GM20000 (cell line): Measurements from ENCODE around the gene LILRA2.
A peak's percentile ranks its signal among the peaks of the same experiment; 100 is the strongest.

Source experiments
- DNase-seq: peaks from one replicate; pipeline ENCODE4 v3.0.0; 2012; ENCODE audit warnings: low spot score
- TF ChIP-seq, protein P1 (sequence below): IDR thresholded peaks from 2 replicates; pipeline ENCODE4 v1.5.1; 2012; ENCODE audit warnings: mild to moderate bottlenecking, control low read depth; ENCODE audit errors: extremely low read depth, missing control alignments

Gene LILRA2

DNA sequence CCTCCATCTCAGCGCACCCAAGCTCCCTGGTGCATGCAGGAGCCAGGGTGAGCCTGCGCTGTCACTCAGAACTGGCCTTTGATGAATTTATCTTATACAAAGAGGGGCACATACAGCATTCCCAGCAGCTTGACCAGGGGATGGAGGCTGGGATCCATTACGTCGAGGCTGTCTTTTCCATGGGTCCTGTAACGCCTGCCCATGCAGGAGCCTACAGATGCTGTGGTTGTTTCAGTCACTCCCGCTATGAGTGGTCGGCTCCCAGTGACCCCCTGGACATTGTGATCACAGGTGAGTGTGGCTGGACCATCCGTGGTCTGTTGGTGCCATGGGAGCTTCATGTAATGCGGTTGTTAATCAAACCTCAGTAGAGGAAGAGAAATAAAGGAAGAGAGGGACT lies 38.0 kb upstream of the LILRA2 start:
- TF ChIP-seq, protein P1, sequence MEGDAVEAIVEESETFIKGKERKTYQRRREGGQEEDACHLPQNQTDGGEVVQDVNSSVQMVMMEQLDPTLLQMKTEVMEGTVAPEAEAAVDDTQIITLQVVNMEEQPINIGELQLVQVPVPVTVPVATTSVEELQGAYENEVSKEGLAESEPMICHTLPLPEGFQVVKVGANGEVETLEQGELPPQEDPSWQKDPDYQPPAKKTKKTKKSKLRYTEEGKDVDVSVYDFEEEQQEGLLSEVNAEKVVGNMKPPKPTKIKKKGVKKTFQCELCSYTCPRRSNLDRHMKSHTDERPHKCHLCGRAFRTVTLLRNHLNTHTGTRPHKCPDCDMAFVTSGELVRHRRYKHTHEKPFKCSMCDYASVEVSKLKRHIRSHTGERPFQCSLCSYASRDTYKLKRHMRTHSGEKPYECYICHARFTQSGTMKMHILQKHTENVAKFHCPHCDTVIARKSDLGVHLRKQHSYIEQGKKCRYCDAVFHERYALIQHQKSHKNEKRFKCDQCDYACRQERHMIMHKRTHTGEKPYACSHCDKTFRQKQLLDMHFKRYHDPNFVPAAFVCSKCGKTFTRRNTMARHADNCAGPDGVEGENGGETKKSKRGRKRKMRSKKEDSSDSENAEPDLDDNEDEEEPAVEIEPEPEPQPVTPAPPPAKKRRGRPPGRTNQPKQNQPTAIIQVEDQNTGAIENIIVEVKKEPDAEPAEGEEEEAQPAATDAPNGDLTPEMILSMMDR = no peak
- no peak for DNase-seq

DNA sequence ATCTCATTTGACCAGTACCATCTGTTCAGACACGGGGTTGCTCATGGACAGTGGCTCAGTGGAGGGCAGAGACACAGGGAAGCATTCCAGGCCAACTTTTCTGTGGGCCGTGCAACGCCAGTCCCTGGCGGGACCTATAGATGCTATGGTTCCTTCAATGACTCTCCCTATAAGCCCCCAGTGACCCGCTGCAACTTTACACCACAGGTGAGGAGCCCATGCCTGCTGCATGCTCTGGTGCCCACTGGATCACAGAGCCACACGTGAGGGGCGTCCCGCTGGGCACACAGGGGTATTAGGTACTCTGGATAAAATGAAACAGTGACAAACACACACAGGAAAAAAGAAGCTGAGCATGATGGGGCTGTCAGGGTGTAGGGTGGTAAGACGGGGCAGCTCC lies 36.6 kb upstream of the LILRA2 start:
- TF ChIP-seq, protein P1 = no peak
- no peak for DNase-seq

DNA sequence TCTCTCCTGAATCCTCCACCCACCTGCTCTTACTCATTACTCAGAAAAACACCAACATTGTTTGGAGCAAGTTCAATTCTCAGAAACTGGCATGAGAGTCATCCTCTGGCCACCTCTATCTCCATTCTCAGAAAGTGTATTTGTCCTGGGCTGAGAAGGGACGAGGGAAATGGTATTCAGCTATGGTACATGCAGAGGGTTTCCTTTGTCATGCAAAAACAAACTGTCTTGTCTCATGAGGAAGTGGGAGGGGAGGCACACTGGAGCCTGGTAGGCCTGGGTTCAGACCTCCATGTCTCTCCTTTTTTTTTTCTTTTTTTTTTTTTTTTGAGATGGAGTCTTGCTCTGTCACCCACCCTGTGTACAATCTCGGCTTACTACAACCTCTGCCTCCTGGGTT lies 31.9 kb upstream of the LILRA2 start:
- DNase-seq = no peak

DNA sequence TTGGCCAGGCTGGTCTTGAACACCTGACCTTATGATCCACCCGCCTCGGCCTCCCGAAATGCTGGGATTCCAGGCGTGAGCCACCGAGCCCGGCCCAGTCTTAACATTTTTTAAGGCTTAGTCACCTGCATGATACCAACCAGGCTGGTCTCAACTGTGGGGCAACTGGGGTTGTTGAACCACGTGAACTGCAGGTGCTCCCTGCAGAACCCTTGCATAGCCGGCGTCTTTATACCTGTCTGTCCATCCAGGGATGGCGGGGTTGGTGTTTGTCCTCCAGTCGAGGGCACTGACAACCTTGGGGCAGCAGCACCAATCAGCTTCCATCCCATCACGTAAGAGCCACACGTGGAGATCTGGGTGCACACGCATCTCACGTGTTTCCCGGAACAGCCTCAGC lies 24.8 kb upstream of the LILRA2 start:
- TF ChIP-seq, protein P1 = no peak
- DNase-seq = no peak

More for the DNA sequence above, 31.9 kb upstream of the LILRA2 start:
- TF ChIP-seq, protein P1 = no peak

DNA sequence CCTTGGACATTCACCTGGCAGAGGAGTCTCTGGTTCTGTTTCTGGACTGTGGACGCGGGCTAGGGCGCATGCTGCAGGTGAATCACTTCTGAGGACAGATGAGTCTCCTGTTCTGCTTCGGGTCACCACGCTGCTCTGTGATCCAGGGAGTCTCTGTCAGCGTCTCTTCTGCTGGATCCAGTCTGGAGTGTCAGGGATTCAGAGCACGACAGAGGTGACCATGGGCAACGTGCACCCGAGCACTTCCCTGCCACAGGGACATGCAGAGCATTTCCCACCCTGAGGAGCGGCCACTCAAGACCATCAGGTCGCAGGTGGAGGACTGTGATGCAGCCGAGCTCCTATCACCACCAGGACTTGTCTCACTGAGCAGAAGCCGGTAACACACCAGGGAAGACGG lies 24.4 kb upstream of the LILRA2 start:
- TF ChIP-seq, protein P1 = no peak
- DNase-seq = no peak

DNA sequence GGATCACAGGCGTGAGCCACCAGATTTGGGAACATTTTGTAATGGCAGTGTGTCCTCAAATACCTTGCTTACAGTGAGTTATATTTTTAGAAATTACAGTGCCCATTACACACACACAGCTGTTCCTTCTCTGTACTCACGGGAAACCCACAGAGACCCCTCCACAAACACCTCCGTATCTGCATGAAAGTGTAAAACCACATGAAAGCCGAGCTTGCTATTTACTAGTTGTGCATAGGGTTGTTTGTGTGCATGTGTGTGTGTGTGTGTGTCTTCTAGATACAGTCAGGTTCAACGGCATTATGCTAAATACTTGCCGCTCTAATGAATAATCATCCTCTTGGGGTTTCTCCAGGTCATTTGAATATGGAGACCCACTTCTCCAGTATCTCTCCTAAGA lies 22.3 kb upstream of the LILRA2 start:
- TF ChIP-seq, protein P1 = no peak
- peak; percentile 32 for DNase-seq

DNA sequence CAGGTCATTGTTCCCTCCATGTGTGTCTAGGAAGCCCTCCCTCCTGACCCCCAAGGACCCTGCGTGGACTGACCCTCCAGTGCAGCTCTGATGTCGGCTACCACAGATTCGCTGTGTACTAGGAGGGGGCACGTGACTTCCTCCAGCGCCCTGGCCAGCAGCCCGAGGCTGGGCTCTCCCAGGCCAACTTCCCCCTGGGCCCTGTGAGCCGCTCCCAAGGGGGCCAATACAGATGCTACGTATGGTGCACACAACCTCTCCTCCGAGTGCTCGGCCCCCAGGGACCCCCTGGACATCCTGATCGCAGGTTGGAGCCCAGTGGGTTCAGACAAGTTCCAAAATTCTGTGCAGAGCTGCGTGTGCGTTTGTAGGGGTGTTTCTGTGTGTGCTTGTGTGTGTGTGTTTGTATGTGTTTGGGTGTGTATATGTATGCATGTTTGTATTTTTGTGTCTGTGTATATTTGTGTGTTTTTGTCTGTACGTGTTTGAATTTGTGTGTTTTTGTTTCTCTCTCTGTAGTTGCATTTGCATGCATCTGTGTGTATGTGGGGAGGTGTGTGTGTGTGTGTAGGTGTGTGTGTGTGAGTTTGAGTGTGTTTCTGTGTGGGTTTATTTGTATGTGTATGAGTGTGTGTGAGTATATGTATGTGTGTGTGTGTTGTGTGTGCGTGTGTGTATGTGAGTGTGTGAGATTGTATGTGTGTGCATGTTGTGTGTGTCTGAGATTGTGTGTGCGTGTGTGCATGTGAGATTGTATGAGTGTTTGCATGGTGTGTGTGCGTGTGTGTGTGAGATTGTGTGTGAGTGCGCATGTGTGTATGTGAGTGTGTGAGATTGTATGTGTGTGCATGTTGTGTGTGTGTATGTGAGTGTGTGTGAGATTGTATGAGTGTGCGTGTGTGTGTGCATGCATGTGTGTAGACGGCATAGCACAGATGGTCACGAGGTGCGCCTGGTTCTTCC lies 21.4 kb upstream of the LILRA2 start:
- peak; percentile 43 for DNase-seq

More for the DNA sequence above, 21.4 kb upstream of the LILRA2 start:
- TF ChIP-seq, protein P1 = no peak
